Esophagus mucosa (tissue), 1 donor: Measurements from ENCODE around the gene CTSE. TPM values are rescaled to one million over a fixed set of nuclear protein-coding genes. Genes with fewer than 3 reads are reported as not detected.

ENCODE experiments used
- ATAC-seq: fragments of 200-7000 bp; cut with Tn5 transposase; one replicate; pipeline ENCODE4 v1.9.1; 2020
- total RNA-seq: library from RNA; stranded (reverse); gene quantifications from one replicate; pipeline ENCODE4 v1.2.4, GENCODE V29; 2023
- donor health status: DM: yes; HTN: yes; CAD: no.

Gene CTSE
- total RNA-seq, 1 donor from 2014 or later = 0.12 TPM

DNA sequence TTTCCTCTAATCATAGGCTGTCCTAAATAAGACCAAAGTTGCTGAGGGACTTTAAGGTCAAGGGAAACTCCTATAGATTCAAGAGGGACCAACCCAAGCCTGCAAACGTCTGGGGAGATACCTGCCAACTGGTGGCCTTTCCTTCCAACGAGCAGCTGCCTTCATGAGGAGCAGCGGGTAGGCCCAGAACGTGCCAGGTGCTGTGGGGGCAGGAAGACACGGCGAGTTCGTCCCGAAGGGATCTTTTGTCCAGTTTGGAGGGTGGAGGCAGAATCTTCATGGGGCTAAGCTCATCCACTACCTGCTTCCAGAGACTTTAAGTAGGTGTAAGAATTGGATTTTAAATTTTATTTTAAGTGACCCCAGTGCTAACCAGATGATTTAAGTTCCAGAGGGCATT lies 54.5 kb downstream of the CTSE start:
- ATAC-seq = no peak

GRCh38 chr1:205967554-205968335 lies 56.0 kb downstream of the CTSE start:
- ATAC-seq = peak; percentile 43

- ATAC-seq = no peak
Observed at GRCh38 chr1:205965036-205965884, 58.4 kb downstream of the CTSE start.

GRCh38 chr1:205963352-205964155 lies 60.1 kb downstream of the CTSE start:
- peak; percentile 44 for ATAC-seq

DNA sequence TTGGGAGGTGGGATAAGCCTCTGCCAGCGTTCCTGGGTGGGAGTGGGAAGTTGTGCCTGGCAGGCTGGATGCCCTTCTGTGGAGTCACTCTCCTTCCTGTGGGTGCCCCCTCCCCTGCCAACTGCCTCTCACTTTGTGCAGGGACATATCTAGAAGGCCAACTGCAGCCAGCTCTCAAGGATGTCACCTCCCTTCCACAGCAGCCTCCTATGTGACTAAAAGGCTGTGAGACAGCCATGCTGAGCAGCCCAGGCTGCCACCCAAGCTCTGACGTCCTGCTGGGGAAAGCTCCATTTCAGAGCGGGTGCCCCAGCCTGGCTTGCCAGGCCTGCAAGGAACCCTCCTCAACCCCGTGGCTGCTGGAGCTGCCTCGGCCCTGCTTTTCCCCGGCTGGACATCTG lies 60.9 kb downstream of the CTSE start:
- no peak for ATAC-seq

DNA sequence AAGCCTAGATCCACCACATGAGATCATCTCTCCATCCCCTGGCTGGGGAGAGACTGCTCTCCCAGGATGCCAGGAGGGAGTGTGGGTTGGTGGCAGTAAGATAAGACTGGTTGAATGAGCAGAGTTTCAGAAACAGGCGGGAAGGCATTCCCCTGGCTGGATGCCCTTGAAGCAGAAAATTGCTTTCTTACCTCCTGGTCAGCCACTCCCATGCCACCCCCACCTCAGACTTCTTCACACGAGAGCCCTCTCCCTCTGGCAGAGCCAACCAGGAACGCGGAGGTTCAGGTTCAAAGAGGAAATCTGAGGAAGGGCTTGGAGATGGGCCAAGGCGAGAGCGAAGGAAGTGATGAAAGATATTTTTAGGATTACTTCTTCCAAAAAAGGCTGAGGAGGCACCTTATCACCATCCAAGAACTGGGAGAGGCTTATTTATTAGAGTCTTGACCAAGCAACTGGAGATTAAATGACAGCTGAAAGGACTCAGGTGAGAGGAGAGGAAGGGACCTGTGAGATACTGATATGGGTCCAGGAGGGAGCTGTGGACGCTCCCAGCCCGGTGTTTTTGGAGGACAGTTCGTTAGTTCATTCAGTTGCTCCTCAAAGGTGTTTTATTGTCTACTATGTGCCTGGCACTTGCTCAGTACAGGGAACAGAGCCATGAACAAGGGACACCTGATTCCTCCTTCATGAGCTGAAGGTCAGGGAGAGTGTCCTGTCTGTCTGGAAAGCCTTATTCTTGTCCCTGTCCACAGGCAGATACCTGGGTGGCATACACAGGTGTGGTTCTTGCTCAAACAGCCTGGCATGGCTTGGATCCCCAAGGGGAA lies 61.5 kb downstream of the CTSE start:
- no peak for ATAC-seq

- peak; percentile 11 for ATAC-seq
Observed at GRCh38 chr1:205961405-205961804, 62.3 kb downstream of the CTSE start.

GRCh38 chr1:205959789-205960188 lies 63.9 kb downstream of the CTSE start:
- ATAC-seq = no peak

Other genes starting within 250 kb of the CTSE start
- gene RAB29, start 248.4 kb downstream of the CTSE start, total RNA-seq = 7.0 TPM
- gene SLC41A1, start 210.7 kb downstream of the CTSE start, total RNA-seq = 7.2 TPM
- not detected for gene PM20D1, start 173.8 kb downstream of the CTSE start, total RNA-seq
- gene SLC26A9, start 80.4 kb downstream of the CTSE start, total RNA-seq = 2.3 TPM
- gene RAB7B, start 20.5 kb downstream of the CTSE start, total RNA-seq = 18.9 TPM
- gene RHEX, start 29.3 kb upstream of the CTSE start, total RNA-seq = 0.48 TPM
- not detected for gene AVPR1B, start 93.5 kb upstream of the CTSE start, total RNA-seq
- 4.2 TPM for gene FAM72A, start 178.9 kb upstream of the CTSE start, total RNA-seq
- 33.0 TPM for gene SRGAP2, start 179.6 kb upstream of the CTSE start, total RNA-seq